SK-N-SH treated with all-trans-retinoic acid at 6 μM for 48 hours (cell line): ENCODE data around the gene RHOT2.

ENCODE experiments used
- ATAC-seq: fragments of 200-7000 bp; cut with Tn5 transposase; 3 replicates; pipeline ENCODE4 v1.9.1; 2020; ENCODE audit warnings: mild to moderate bottlenecking, moderate library complexity
- ARNTL ChIP-seq: fragments of 450-650 bp; formaldehyde crosslinking; IDR thresholded peaks from 2 replicates; pipeline ENCODE4 v1.5.0; 2020; ENCODE audit warnings: low read depth, mild to moderate bottlenecking, moderate library complexity, borderline replicate concordance
- BACH2 ChIP-seq: fragments of 250-450 bp; sonication (Bioruptor Pico); IDR thresholded peaks from 2 replicates; pipeline ENCODE4 v1.9.0; 2021; ENCODE audit warnings: mild to moderate bottlenecking, borderline replicate concordance
- CSDC2 ChIP-seq: fragments of 250-450 bp; sonication (Bioruptor Pico); IDR thresholded peaks from 2 replicates; pipeline ENCODE4 v1.5.0; 2020; ENCODE audit warnings: mild to moderate bottlenecking, moderate library complexity
- GLIS3 ChIP-seq: fragments of 250-450 bp; sonication (Bioruptor Pico); IDR thresholded peaks from 2 replicates; pipeline ENCODE4 v1.5.0; 2020; ENCODE audit warnings: mild to moderate bottlenecking, moderate library complexity
- ISL1 ChIP-seq: fragments of 250-450 bp; sonication (Bioruptor Pico); IDR thresholded peaks from 2 replicates; pipeline ENCODE4 v2.1.2; 2022; ENCODE audit warnings: mild to moderate bottlenecking, moderate library complexity
- OSR1 ChIP-seq: fragments of 250-450 bp; sonication (Bioruptor Pico); IDR thresholded peaks from 2 replicates; pipeline ENCODE4 v1.8.0; 2022; ENCODE audit warnings: moderate library complexity, mild to moderate bottlenecking, inconsistent platforms
- PPARA ChIP-seq: fragments of 250-450 bp; sonication (Bioruptor Pico); IDR thresholded peaks from 2 replicates; pipeline ENCODE4 v1.5.0; 2020; ENCODE audit warnings: mild to moderate bottlenecking, borderline replicate concordance
- RARB ChIP-seq: fragments of 250-450 bp; sonication (Bioruptor Pico); IDR thresholded peaks from 2 replicates; pipeline ENCODE4 v1.8.0; 2021; ENCODE audit warnings: mild to moderate bottlenecking, moderate library complexity
- TCF4 ChIP-seq: fragments of 250-450 bp; sonication (Bioruptor Pico); IDR thresholded peaks from 2 replicates; pipeline ENCODE4 v1.8.0; 2021; ENCODE audit warnings: mild to moderate bottlenecking, moderate library complexity, borderline replicate concordance
- TOX ChIP-seq: fragments of 250-450 bp; sonication (Bioruptor Pico); IDR thresholded peaks from 2 replicates; pipeline ENCODE4 v1.8.0; 2021; ENCODE audit warnings: mild to moderate bottlenecking, moderate library complexity, borderline replicate concordance
- ZC3H10 ChIP-seq: fragments of 250-450 bp; sonication (Bioruptor Pico); IDR thresholded peaks from 2 replicates; pipeline ENCODE4 v1.5.1; 2021; ENCODE audit warnings: mild to moderate bottlenecking, moderate library complexity
- ZFP3 ChIP-seq: fragments of 250-450 bp; sonication (Bioruptor Pico); IDR thresholded peaks from 2 replicates; pipeline ENCODE4 v1.5.0; 2020; ENCODE audit warnings: mild to moderate bottlenecking, moderate library complexity
- ZFP30 ChIP-seq: fragments of 450-650 bp; formaldehyde crosslinking; IDR thresholded peaks from 2 replicates; pipeline ENCODE4 v1.5.0; 2022; ENCODE audit warnings: mild to moderate bottlenecking, moderate library complexity
- ZNF565 ChIP-seq: fragments of 450-650 bp; formaldehyde crosslinking; conservative IDR thresholded peaks from 2 replicates; pipeline ENCODE4 v1.5.0; 2020; ENCODE audit warnings: low read depth, mild to moderate bottlenecking, moderate library complexity
- ZNF70 ChIP-seq: fragments of 450-650 bp; formaldehyde crosslinking; IDR thresholded peaks from 2 replicates; pipeline ENCODE4 v1.5.0; 2020; ENCODE audit warnings: mild to moderate bottlenecking, moderate library complexity
- ZNF8 ChIP-seq: fragments of 450-650 bp; formaldehyde crosslinking; IDR thresholded peaks from 2 replicates; pipeline ENCODE4 v1.5.0; 2020; ENCODE audit warnings: mild to moderate bottlenecking, moderate library complexity
- TF ChIP-seq, protein P1 (sequence below): fragments of 250-450 bp; sonication (Bioruptor Pico); IDR thresholded peaks from 2 replicates; pipeline ENCODE4 v1.8.0; 2021; ENCODE audit warnings: low read depth, mild to moderate bottlenecking, moderate library complexity, borderline replicate concordance
- TF ChIP-seq, protein P2 (sequence below): fragments of 250-450 bp; sonication (Bioruptor Pico); IDR thresholded peaks from 2 replicates; pipeline ENCODE4 v1.5.0; 2020; ENCODE audit warnings: mild to moderate bottlenecking, moderate library complexity
- TF ChIP-seq, protein P3 (sequence below): fragments of 250-450 bp; sonication (Bioruptor Pico); IDR thresholded peaks from 2 replicates; pipeline ENCODE4 v1.5.1; 2021; ENCODE audit warnings: mild to moderate bottlenecking, moderate library complexity
- TF ChIP-seq, protein P4 (sequence below): fragments of 250-450 bp; sonication (Bioruptor Pico); IDR thresholded peaks from 2 replicates; pipeline ENCODE4 v1.8.0; 2020; ENCODE audit warnings: mild to moderate bottlenecking, moderate library complexity, borderline replicate concordance

RHOT2 gene

GRCh38 chr16:671353-672131, 3.6 kb downstream of the RHOT2 start (continued):
- TF ChIP-seq, protein P1, sequence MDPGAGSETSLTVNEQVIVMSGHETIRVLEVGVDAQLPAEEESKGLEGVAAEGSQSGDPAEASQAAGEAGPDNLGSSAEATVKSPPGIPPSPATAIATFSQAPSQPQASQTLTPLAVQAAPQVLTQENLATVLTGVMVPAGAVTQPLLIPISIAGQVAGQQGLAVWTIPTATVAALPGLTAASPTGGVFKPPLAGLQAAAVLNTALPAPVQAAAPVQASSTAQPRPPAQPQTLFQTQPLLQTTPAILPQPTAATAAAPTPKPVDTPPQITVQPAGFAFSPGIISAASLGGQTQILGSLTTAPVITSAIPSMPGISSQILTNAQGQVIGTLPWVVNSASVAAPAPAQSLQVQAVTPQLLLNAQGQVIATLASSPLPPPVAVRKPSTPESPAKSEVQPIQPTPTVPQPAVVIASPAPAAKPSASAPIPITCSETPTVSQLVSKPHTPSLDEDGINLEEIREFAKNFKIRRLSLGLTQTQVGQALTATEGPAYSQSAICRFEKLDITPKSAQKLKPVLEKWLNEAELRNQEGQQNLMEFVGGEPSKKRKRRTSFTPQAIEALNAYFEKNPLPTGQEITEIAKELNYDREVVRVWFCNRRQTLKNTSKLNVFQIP (CRISPR knock-in tag): no peak
- no peak for TF ChIP-seq PPARA (CRISPR knock-in tag)
- no peak for TF ChIP-seq TCF4 (CRISPR knock-in tag)
- no peak for TF ChIP-seq ZFP3 (CRISPR knock-in tag)

GRCh38 chr16:672371-672770, 4.4 kb downstream of the RHOT2 start:
- TF ChIP-seq OSR1 (CRISPR knock-in tag): no peak
- TF ChIP-seq TOX (CRISPR knock-in tag): no peak
- TF ChIP-seq, protein P2, sequence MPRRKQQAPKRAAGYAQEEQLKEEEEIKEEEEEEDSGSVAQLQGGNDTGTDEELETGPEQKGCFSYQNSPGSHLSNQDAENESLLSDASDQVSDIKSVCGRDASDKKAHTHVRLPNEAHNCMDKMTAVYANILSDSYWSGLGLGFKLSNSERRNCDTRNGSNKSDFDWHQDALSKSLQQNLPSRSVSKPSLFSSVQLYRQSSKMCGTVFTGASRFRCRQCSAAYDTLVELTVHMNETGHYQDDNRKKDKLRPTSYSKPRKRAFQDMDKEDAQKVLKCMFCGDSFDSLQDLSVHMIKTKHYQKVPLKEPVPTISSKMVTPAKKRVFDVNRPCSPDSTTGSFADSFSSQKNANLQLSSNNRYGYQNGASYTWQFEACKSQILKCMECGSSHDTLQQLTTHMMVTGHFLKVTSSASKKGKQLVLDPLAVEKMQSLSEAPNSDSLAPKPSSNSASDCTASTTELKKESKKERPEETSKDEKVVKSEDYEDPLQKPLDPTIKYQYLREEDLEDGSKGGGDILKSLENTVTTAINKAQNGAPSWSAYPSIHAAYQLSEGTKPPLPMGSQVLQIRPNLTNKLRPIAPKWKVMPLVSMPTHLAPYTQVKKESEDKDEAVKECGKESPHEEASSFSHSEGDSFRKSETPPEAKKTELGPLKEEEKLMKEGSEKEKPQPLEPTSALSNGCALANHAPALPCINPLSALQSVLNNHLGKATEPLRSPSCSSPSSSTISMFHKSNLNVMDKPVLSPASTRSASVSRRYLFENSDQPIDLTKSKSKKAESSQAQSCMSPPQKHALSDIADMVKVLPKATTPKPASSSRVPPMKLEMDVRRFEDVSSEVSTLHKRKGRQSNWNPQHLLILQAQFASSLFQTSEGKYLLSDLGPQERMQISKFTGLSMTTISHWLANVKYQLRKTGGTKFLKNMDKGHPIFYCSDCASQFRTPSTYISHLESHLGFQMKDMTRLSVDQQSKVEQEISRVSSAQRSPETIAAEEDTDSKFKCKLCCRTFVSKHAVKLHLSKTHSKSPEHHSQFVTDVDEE (CRISPR knock-in tag): no peak
- no peak for TF ChIP-seq ZFP30 (CRISPR knock-in tag)
- no peak for TF ChIP-seq ZC3H10 (CRISPR knock-in tag)
- no peak for TF ChIP-seq CSDC2 (CRISPR knock-in tag)
- no peak for TF ChIP-seq RARB
- no peak for ATAC-seq

GRCh38 chr16:672851-673250, 4.9 kb downstream of the RHOT2 start:
- TF ChIP-seq ZNF70 (CRISPR knock-in tag): no peak
- no peak for ATAC-seq

DNA sequence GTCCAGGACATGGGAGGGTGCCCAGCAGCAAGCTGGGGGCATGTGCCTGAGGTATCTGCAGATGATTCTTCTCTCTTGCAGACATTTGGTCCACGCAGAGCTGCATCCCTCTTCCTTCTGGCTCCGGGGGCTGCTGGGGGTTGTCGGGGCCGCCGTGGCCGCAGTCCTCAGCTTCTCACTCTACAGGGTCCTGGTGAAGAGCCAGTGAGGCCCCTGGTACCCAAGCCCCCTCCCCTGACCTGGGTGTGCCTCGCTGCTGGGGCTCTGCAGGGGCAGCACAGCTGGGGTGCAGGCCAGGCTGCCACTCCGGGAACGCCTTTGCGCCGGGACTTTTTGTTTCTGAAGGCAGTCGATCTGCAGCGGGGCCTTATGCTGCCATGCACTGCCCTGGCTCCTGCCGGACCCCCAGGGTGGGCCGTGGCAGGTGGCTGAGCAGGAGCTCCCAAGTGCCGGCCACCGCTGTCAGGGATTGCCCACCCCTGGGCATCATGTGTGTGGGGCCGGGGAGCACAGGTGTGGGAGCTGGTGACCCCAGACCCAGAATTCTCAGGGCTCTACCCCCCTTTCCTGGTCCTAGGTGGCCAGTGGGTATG, 5.6 kb downstream of the RHOT2 start:
- ATAC-seq: no peak
- TF ChIP-seq TCF4 (CRISPR knock-in tag) (no peak), ZFP3 (CRISPR knock-in tag) (no peak), BACH2 (CRISPR knock-in tag) (no peak), CSDC2 (CRISPR knock-in tag) (no peak), ZC3H10 (CRISPR knock-in tag) (no peak), ZNF565 (CRISPR knock-in tag) (no peak), GLIS3 (CRISPR knock-in tag) (no peak), ZNF8 (CRISPR knock-in tag) (no peak), RARB (no peak), ISL1 (CRISPR knock-in tag) (no peak), ARNTL (CRISPR knock-in tag) (no peak)
- TF ChIP-seq, protein P3, sequence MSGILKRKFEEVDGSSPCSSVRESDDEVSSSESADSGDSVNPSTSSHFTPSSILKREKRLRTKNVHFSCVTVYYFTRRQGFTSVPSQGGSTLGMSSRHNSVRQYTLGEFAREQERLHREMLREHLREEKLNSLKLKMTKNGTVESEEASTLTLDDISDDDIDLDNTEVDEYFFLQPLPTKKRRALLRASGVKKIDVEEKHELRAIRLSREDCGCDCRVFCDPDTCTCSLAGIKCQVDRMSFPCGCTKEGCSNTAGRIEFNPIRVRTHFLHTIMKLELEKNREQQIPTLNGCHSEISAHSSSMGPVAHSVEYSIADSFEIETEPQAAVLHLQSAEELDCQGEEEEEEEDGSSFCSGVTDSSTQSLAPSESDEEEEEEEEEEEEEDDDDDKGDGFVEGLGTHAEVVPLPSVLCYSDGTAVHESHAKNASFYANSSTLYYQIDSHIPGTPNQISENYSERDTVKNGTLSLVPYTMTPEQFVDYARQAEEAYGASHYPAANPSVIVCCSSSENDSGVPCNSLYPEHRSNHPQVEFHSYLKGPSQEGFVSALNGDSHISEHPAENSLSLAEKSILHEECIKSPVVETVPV (CRISPR knock-in tag): no peak
- TF ChIP-seq, protein P4, sequence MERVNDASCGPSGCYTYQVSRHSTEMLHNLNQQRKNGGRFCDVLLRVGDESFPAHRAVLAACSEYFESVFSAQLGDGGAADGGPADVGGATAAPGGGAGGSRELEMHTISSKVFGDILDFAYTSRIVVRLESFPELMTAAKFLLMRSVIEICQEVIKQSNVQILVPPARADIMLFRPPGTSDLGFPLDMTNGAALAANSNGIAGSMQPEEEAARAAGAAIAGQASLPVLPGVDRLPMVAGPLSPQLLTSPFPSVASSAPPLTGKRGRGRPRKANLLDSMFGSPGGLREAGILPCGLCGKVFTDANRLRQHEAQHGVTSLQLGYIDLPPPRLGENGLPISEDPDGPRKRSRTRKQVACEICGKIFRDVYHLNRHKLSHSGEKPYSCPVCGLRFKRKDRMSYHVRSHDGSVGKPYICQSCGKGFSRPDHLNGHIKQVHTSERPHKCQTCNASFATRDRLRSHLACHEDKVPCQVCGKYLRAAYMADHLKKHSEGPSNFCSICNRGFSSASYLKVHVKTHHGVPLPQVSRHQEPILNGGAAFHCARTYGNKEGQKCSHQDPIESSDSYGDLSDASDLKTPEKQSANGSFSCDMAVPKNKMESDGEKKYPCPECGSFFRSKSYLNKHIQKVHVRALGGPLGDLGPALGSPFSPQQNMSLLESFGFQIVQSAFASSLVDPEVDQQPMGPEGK: no peak
- TF ChIP-seq, protein P1 (CRISPR knock-in tag): no peak
